ENCODE results near the gene KXD1. TPM values are rescaled to one million over a fixed set of nuclear protein-coding genes. Genes with fewer than 3 reads are reported as not detected.

KXD1 gene
- total RNA-seq, 2 donors from 2014 or later = 108 to 115 TPM

DNA sequence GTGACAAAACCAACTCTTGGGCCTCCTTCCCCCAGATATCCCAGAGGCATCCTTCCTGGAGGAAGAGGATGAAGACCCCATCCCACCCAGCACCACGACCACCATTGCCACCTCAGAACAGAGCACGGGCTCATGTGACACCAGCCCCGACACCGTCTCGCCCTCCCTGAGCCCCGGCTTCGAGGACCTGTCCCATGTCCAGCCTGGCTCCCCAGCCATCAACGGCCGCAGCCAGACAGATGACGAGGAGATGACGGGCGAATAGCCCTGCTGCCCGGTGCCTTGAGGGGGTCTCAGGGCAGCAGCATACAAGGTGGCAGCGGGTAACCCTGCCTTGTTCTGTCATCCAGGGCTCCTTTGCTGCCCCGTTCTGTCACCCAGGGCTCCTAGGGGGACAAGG is 10.7 kb downstream of the KXD1 start:
- no peak for DNase-seq
- peaks cover 2% of the 10 kb centered on the region for H3K9me3 Mint-ChIP-seq
- TF ChIP-seq, protein P1, sequence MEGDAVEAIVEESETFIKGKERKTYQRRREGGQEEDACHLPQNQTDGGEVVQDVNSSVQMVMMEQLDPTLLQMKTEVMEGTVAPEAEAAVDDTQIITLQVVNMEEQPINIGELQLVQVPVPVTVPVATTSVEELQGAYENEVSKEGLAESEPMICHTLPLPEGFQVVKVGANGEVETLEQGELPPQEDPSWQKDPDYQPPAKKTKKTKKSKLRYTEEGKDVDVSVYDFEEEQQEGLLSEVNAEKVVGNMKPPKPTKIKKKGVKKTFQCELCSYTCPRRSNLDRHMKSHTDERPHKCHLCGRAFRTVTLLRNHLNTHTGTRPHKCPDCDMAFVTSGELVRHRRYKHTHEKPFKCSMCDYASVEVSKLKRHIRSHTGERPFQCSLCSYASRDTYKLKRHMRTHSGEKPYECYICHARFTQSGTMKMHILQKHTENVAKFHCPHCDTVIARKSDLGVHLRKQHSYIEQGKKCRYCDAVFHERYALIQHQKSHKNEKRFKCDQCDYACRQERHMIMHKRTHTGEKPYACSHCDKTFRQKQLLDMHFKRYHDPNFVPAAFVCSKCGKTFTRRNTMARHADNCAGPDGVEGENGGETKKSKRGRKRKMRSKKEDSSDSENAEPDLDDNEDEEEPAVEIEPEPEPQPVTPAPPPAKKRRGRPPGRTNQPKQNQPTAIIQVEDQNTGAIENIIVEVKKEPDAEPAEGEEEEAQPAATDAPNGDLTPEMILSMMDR (conservative IDR thresholded peaks at IDR 0.05) = no peak
- no peak overlapping the region for H3K4me3 Mint-ChIP-seq
- H3K4me1 Mint-ChIP-seq = peaks cover 10% of the 10 kb centered on the region
- H3K27me3 Mint-ChIP-seq (ENCODE audit: insufficient read depth) = no peaks in the 10 kb centered on the region
- no peaks in the 10 kb centered on the region for H3K27me3 ChIP-seq (ENCODE audit: control insufficient read depth, insufficient read depth, low read length, poor library complexity, severe bottlenecking)
- peaks cover 63% of the 10 kb centered on the region for H3K36me3 ChIP-seq (ENCODE audit: control insufficient read depth, insufficient read depth, low read length)
- no peak overlapping the region for H3K4me3 ChIP-seq (ENCODE audit: low read length)
- peaks cover 6% of the 10 kb centered on the region for H3K4me1 ChIP-seq (ENCODE audit: control insufficient read depth, insufficient read depth, low read length)
- no peak overlapping the region for H3K27ac Mint-ChIP-seq
- H3K9ac ChIP-seq (ENCODE audit: extremely low read depth, low read length, poor library complexity, severe bottlenecking) = no peak overlapping the region
- H3K9me3 ChIP-seq (ENCODE audit: control insufficient read depth, low read length) = no peaks in the 10 kb centered on the region
- no peak overlapping the region for H3K27ac ChIP-seq (ENCODE audit: low read depth, low read length)
- H3K36me3 Mint-ChIP-seq (ENCODE audit: low read depth) = peaks cover 59% of the 10 kb centered on the region
- WGBS, 2 experiments (ENCODE audit: insufficient coverage in 1 of 2, insufficient read length in 1 of 2) = 92 to 97% methylated on average over 13 to 15 of the region's 15 CpGs

DNA sequence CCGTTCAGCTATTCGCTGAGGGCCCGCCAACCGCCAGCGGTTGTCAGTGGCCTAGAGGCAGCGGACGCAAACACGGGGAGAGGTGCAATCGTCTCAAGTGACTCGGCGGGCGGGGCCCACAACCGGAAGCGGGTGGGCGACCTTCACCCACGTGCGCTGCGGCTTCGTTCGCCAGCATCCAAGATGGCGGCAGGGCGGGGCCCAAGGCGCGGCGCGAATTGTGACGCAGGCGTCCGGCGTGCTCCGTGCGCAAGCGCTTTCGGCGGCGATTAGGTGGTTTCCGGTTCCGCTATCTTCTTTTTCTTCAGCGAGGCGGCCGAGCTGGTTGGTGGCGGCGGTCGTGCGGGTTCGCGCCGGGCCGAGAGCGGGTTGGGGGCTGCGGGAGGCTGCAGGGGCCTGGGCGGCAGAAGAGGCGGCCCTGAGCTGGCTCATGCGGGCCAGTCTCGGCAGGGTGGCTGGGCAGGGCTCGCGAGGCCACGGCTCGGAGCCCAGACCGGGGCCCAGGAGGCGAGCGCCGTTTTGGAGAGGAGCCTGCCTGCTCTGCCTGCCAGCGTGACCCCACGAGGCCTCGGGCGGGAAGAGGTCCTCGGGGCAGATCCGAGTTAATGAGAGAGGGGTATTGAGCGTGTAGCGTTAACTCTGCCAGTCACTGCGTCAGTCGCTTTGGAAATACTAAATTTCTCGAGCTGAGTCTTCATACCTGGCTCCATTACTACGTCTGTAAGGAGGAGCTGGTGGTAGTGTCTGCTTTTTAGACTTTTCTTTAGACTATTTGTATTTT is 14.1 kb downstream of the KXD1 start, which contains the start of gene UBA52:
TSS of gene UBA52 (plus strand) at position 294 of the 781 bp plus-strand sequence. CDS start 1,444 bp downstream, outside the sequence.
- Histone ChIP-seq H3K9ac (ENCODE audit: extremely low read depth, low read length, poor library complexity, severe bottlenecking) (peak within 1 kb of the TSS; percentile 95), H3K27me3 (ENCODE audit: control insufficient read depth, insufficient read depth, low read length, poor library complexity, severe bottlenecking) (no peaks in the 10 kb centered on the region), H3K36me3 (ENCODE audit: control insufficient read depth, insufficient read depth, low read length) (peaks cover 75% of the 10 kb centered on the region), H3K4me3 (ENCODE audit: low read length) (peak within 1 kb of the TSS; percentile 99), H3K27ac (ENCODE audit: low read depth, low read length) (peak within 1 kb of the TSS; percentile 57), H3K4me1 (ENCODE audit: control insufficient read depth, insufficient read depth, low read length) (peaks cover 7% of the 10 kb centered on the region), H3K9me3 (ENCODE audit: control insufficient read depth, low read length) (no peaks in the 10 kb centered on the region)
- Mint-ChIP-seq H3K9me3 (peaks cover 2% of the 10 kb centered on the region), H3K4me1 (peaks cover 10% of the 10 kb centered on the region), H3K36me3 (ENCODE audit: low read depth) (peaks cover 68% of the 10 kb centered on the region), H3K4me3 (peak within 1 kb of the TSS; percentile 90), H3K27me3 (ENCODE audit: insufficient read depth) (no peaks in the 10 kb centered on the region), H3K27ac (peak within 1 kb of the TSS; percentile 88)
- 0 to 2% methylated on average over 11 to 75 of the region's 75 CpGs for WGBS, 2 experiments (ENCODE audit: insufficient coverage in 1 of 2, insufficient read length in 1 of 2)
- peak; percentile 99 for DNase-seq
- TF ChIP-seq, protein P1 (conservative IDR thresholded peaks at IDR 0.05) = no peak

DNA sequence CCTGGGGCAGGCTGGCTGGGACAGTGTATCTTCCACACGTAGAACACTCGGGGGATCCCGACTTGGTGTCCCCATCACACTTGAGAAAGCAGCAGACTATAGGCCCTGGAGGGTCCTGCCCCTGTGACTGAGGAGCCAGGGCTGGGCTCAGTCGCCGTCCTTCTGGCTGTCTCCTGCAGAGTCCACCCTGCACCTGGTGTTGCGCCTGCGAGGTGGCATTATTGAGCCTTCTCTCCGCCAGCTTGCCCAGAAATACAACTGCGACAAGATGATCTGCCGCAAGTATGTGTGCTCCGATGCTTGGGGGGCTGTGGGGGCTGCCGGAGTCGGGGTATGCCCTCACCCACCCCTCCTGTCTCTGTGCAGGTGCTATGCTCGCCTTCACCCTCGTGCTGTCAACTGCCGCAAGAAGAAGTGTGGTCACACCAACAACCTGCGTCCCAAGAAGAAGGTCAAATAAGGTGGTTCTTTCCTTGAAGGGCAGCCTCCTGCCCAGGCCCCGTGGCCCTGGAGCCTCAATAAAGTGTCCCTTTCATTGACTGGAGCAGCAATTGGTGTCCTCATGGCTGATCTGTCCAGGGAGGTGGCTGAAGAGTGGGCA is 17.1 kb downstream of the KXD1 start:
- TF ChIP-seq, protein P1 (conservative IDR thresholded peaks at IDR 0.05) = no peak
- Histone ChIP-seq H3K4me1 (ENCODE audit: control insufficient read depth, insufficient read depth, low read length) (peaks cover 7% of the 10 kb centered on the region), H3K9ac (ENCODE audit: extremely low read depth, low read length, poor library complexity, severe bottlenecking) (no peak overlapping the region), H3K27ac (ENCODE audit: low read depth, low read length) (no peak overlapping the region), H3K9me3 (ENCODE audit: control insufficient read depth, low read length) (no peaks in the 10 kb centered on the region), H3K4me3 (ENCODE audit: low read length) (no peak overlapping the region), H3K27me3 (ENCODE audit: control insufficient read depth, insufficient read depth, low read length, poor library complexity, severe bottlenecking) (no peaks in the 10 kb centered on the region), H3K36me3 (ENCODE audit: control insufficient read depth, insufficient read depth, low read length) (peaks cover 52% of the 10 kb centered on the region)
- Mint-ChIP-seq H3K9me3 (no peaks in the 10 kb centered on the region), H3K27me3 (ENCODE audit: insufficient read depth) (no peaks in the 10 kb centered on the region), H3K27ac (no peak overlapping the region), H3K4me3 (no peak overlapping the region), H3K4me1 (peaks cover 10% of the 10 kb centered on the region), H3K36me3 (ENCODE audit: low read depth) (peaks cover 46% of the 10 kb centered on the region)
- DNase-seq = no peak
- WGBS, 2 experiments (ENCODE audit: insufficient coverage in 1 of 2, insufficient read length in 1 of 2) = 96 to 99% methylated on average over 16 to 18 of the region's 18 CpGs

Data from endodermal cell (in vitro differentiated cells).